Right atrium auricular region (tissue), 2 donors: ENCODE data around the gene RAB29. TPM values are rescaled to one million over a fixed set of nuclear protein-coding genes. Genes with fewer than 3 reads are reported as not detected.

Experiments
- DNase-seq: peaks from one replicate; pipeline ENCODE4 v3.0.0-alpha.2; 2019; ENCODE audit warnings: low spot score
- H3K27ac ChIP-seq, 2 donors: fragments of 200-600 bp; sonication (generic); 1 replicate in 1 of 2; 2 replicates in 1 of 2; pipeline ENCODE4 v1.5.1; 2016 to 2019
- H3K27me3 ChIP-seq, 2 donors: fragments of 200-600 bp; sonication (generic); one replicate each; pipeline versions ENCODE4 v1.5.1 to v1.6.0; 2017 to 2019
- H3K36me3 ChIP-seq: fragments of 200-600 bp; sonication (generic); one replicate; pipeline ENCODE4 v1.5.1; 2016
- H3K4me1 ChIP-seq, 2 donors: fragments of 200-600 bp; sonication (generic); one replicate each; pipeline versions ENCODE4 v1.5.1 to v1.6.0; 2017 to 2019
- H3K4me3 ChIP-seq, 2 donors: fragments of 200-600 bp; sonication (generic); 1 replicate in 1 of 2; 2 replicates in 1 of 2; pipeline ENCODE4 v1.5.1; 2017 to 2019; ENCODE audit warnings: mild to moderate bottlenecking in 1 of 2, moderate library complexity in 1 of 2
- H3K9me3 ChIP-seq, 2 donors: fragments of 200-600 bp; sonication (generic); one replicate each; pipeline ENCODE4 v1.5.1; 2019
- total RNA-seq, 2 donors: library from RNA; depleted of rRNA; stranded (reverse); fragments of >200 nt; gene quantifications; one replicate each; pipeline ENCODE4 v1.1.0, GENCODE V29; 2016
- TF ChIP-seq, protein P1 (sequence below), 2 donors: fragments of 200-600 bp; sonication (generic); IDR thresholded peaks; one replicate each; pipeline ENCODE4 v1.5.1; 2019; ENCODE audit warnings: antibody characterized with exemption in 2 of 2

RAB29 gene
- total RNA-seq, 2 donors from 2014 or later = 17.7 to 18.6 TPM

- no peak overlapping the region for H3K27ac ChIP-seq
- no peak for DNase-seq
- no peak overlapping the region for H3K4me3 ChIP-seq
- no peaks in the 10 kb centered on the region for H3K36me3 ChIP-seq
- H3K9me3 ChIP-seq = no peaks in the 10 kb centered on the region
- TF ChIP-seq, protein P1, sequence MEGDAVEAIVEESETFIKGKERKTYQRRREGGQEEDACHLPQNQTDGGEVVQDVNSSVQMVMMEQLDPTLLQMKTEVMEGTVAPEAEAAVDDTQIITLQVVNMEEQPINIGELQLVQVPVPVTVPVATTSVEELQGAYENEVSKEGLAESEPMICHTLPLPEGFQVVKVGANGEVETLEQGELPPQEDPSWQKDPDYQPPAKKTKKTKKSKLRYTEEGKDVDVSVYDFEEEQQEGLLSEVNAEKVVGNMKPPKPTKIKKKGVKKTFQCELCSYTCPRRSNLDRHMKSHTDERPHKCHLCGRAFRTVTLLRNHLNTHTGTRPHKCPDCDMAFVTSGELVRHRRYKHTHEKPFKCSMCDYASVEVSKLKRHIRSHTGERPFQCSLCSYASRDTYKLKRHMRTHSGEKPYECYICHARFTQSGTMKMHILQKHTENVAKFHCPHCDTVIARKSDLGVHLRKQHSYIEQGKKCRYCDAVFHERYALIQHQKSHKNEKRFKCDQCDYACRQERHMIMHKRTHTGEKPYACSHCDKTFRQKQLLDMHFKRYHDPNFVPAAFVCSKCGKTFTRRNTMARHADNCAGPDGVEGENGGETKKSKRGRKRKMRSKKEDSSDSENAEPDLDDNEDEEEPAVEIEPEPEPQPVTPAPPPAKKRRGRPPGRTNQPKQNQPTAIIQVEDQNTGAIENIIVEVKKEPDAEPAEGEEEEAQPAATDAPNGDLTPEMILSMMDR (IDR thresholded peaks at IDR 0.05) = no peak
- H3K27me3 ChIP-seq = no peaks in the 10 kb centered on the region
- peaks cover 0 to 13% of the 10 kb centered on the region in 2 donors for H3K4me1 ChIP-seq
Measured at GRCh38 chr1:205777994-205778393, 2.7 kb upstream of the RAB29 start.

- H3K4me3 ChIP-seq = peak overlapping the region; percentile 74 to 90
- H3K27ac ChIP-seq = peak overlapping the region; percentile 66 to 80
- no peaks in the 10 kb centered on the region for H3K9me3 ChIP-seq
- H3K27me3 ChIP-seq = no peaks in the 10 kb centered on the region
- DNase-seq = no peak
- TF ChIP-seq, protein P1 (IDR thresholded peaks at IDR 0.05) = no peak
- H3K4me1 ChIP-seq = peaks cover 0 to 9% of the 10 kb centered on the region in 2 donors
- H3K36me3 ChIP-seq = no peaks in the 10 kb centered on the region
Measured at GRCh38 chr1:205775717-205776056, 405 bp upstream of the RAB29 start.

- Histone ChIP-seq H3K4me1 (peaks cover 0 to 9% of the 10 kb centered on the region in 2 donors), H3K36me3 (peaks cover 8% of the 10 kb centered on the region), H3K4me3 (peak overlapping the region; percentile 74 to 90), H3K27ac (peak overlapping the region; percentile 66 to 80), H3K9me3 (no peaks in the 10 kb centered on the region), H3K27me3 (no peaks in the 10 kb centered on the region)
- TF ChIP-seq, protein P1 (IDR thresholded peaks at IDR 0.05) = no peak
- DNase-seq = no peak
Measured at GRCh38 chr1:205774198-205775014, 876 bp downstream of the RAB29 start.

DNA sequence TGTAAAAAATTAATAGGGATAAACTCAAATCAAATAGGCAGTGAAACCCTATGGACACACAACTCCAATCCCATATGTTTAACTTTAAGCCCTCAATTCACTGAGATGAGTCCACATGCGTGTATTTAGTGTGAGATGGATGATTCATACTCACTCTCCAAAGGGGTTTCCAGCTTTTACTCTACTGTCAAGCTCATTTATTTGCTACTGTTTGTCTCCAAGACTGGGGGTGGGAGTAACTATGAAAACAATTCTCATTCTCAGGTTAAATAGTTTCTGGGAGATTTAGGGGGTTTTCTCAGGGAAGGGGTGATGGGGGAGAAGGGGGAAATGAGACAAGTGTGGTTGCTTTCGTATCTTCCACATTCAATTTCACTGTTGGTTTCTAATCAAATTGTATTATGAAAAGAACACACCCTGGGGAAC is 2.7 kb downstream of the RAB29 start:
- H3K27ac ChIP-seq = no peak overlapping the region
- peaks cover 8% of the 10 kb centered on the region for H3K36me3 ChIP-seq
- TF ChIP-seq, protein P1 (IDR thresholded peaks at IDR 0.05) = no peak
- no peaks in the 10 kb centered on the region for H3K9me3 ChIP-seq
- H3K4me1 ChIP-seq = peaks cover 0 to 9% of the 10 kb centered on the region in 2 donors
- no peak for DNase-seq
- H3K27me3 ChIP-seq = no peaks in the 10 kb centered on the region
- H3K4me3 ChIP-seq = no peak overlapping the region

- H3K4me3 ChIP-seq = no peak overlapping the region
- TF ChIP-seq, protein P1 (IDR thresholded peaks at IDR 0.05) = no peak
- no peak for DNase-seq
- peaks cover 0 to 9% of the 10 kb centered on the region in 2 donors for H3K4me1 ChIP-seq
- no peak overlapping the region for H3K27ac ChIP-seq
- H3K36me3 ChIP-seq = peaks cover 8% of the 10 kb centered on the region
- no peaks in the 10 kb centered on the region for H3K9me3 ChIP-seq
- H3K27me3 ChIP-seq = no peaks in the 10 kb centered on the region
Measured at GRCh38 chr1:205770618-205771017, 4.7 kb downstream of the RAB29 start.
